HG03378 (cell line): ENCODE measurements around the gene FBRS.
A peak's percentile ranks its signal among the peaks of the same experiment; 100 is the strongest.

Source experiments
- ATAC-seq: cut with Tn5 transposase; IDR thresholded peaks from one replicate; pipeline ENCODE4 v1.9.1; 2021; ENCODE audit warnings: mild to moderate bottlenecking, moderate library complexity; ENCODE audit not compliant: unreplicated experiment

Gene FBRS

DNA sequence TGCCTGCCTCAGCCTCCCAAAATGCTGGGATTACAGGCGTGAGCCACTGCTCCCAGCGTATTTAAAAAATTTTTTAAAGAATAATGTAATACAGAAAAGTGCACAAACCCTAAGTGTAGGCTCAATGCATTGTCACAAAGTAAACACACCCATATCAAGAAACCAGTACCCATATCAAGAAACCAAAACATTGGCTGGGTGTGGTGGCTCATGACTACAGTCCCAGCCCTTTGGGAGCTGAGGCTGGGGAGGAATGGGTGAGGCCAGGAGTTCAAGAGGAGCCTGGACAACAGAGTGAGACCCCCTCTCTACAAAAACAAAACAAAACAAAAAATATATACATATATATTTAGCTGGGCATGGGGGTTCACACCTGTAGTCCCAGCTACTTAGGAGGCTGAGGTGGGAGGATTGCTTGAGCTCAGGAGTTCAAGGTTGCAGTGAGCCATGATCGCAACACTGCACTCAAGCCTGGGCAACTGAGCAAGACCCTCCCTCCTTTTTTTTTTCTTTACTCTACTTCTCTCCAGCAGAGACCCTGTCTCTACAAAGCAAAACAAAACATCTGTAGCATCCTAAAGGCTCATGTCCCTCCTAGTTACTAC, 16.8 kb upstream of the FBRS start:
- no peak for ATAC-seq

DNA sequence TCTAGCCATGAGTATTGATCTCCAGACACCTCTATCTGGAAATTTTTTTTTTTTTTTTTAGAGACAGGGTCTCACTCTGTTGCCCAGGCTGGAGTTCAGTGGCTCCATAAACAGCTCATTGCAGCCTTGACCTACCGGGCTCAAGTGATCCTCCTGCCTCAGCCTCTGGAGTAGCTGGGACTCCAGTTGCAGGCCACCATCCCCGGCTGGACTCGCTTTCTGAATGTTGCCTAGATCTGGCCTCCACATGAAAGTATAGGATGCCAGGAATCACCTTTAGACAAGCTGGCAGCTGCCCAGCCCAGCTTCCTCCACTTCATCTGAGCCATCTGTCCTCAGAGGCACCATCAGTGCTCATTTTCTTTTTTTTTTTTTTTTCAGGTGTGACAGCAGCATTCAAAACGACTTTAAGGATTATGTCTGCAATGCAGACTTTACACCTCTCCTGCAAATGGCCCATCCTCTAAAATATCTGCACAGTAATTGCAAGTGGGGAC, 13.8 kb upstream of the FBRS start:
- no peak for ATAC-seq

DNA sequence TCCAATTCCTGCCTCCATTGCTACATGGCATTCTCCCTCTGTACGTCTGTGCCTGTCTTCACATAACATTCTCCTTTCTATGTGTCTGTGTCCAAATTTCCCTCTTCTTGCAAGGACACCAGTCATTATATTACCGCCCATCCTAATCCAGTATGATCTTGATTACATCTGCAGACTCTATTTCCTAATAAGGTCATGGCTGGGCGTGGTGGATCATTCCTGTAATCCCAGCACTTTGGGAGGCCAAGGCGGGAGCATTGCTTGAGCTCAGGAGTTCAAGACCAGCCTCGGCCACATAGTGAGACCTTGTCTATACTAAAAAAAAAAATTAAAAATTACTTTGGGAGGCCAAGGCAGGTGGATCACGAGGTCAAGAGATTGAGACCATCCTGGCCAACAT, 12.5 kb upstream of the FBRS start:
- no peak for ATAC-seq

DNA sequence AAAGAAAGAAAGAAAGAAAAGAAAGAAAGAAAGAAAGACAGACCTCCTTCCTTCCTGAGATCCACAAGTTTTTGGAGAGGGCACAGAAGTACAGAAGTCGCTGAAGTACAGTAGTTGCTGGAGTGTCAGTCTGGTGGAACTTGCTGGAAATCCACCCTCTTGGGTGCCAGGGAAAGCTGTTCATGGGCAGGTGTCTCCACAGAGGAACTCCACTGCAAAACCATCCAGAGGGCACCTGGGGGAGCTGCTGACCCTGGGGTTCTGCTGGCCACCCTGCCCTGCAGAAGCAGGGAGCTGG, 11.0 kb upstream of the FBRS start:
- ATAC-seq, result no peak

DNA sequence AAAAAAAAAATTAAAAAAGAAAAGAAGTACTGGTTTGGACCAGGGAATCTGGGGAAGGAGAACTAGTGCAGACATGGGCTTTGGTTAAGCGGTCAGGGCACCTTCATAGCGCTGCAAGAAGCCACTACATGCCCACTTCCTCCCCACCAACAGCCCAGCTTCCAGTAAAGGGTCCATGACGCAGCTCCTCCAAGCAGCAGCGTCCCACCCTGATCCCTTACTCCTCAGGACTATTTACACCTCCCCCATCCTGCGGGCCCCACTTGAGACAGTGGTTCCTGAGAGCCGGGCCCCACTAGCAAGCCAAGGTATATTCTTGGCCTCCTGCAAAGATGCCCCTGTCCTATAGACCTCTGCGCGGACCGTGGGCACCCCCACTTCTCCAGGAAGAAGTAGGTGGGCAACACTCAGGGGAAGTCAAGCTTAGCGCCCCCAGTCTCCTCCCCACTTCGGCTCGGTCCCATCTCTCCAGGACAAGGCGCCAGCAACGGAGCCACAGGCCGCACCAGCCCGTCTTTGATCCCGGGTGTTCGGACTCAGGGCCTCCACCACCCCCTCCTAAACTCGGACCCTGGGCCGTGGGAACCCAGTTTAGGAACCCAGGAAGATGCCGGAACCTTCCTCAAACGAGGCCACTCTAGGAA, 8.4 kb upstream of the FBRS start:
- no peak for ATAC-seq

DNA sequence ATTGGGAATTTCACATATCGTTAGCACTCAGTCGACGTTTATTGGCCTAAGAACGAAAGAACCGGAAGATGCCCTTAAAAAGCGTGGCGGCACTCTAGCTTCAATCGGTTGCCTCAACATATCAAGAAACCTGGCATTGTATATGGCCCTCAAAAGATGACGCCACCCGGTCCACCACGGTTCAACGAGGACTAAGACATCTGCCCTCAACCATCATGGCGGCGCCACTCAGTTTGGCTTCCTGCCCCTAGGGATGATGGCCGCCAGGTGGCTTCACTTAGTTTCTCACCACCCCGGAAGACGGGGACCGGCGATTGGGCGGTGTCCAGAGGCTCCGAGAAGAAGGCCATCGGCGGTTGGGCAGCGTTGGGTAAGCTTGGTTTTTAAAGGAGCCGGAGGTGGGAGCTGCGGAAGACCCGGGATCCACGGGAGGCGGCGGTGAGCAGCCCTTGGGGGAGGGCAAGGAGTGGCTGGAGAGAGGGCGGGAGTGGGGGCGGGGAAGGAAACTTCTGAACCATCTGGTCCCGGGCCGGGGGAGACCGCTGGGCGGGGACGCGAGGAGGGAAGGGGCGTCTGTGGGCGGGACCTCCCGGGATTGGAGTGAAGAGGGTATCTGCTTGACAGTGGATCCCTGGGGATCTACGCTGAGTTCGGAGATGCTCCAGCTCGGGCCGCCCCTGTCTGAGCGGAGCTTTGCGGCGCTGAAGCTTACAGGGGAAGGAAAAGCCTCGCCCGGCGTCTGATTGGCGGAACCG, 7.7 kb upstream of the FBRS start, which contains the start of gene PRR14:
Gene PRR14, plus strand, starts transcription at position 592 of the 755 bp plus-strand sequence. CDS start 686 bp downstream, outside the sequence.
- ATAC-seq, result peak; percentile 72

DNA sequence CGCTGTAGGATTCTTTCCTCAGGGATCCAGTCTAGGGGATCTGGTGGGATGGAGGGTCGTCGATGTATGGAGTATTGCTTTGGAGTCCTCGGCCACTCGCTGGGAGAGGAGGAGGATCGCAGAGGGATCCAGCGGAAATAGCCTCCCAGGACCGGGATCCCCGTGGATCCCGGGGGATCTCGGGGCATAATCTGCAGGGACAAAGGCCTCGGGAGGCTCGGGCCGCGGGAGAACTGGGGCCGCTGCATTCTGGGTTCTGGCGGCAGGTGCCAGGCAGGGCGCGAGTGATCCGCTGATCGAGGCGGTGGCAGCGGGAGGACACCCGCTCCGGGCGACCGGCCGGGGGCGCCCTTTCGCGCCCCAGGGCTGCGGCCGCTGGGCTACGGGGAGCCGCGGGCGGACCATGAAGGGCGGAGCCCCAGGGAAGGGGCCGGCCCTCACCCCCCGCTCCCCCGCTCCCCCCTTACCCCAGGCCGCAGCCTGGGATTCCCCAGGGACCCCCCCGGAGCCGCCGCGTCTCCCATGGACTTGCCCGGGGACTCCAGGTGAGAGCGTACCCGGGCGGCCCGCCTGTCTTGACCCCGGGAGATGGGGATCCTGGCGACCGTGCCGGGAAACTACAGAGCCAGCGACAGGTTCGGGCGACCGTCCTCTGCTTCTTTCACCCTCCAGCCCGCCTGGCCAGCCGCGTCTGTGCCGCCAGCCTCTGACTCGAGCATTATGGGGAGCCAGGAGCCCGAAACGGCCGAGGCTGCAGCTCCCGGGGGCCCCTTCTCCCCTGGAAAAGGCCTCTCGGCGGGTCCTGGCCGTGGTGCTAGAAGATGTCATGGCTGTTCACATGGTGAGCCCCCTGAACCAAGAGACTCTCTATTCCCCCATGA, 6.9 kb upstream of the FBRS start:
- peak; percentile 23 for ATAC-seq

DNA sequence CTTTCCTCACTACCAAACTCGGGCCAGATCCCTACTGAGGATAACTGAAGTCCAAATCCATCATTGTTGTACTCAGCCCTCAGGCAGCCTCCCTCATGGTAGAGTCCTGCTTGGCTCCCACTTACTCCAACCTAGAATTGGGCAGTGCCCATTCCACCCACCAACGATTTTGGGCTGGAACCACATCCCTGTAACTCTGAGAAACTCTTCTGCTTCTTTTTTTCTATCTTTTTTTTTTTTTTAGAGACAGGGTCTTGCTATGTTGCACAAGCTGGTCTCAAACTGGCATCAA, 6.3 kb upstream of the FBRS start:
- no peak for ATAC-seq

DNA sequence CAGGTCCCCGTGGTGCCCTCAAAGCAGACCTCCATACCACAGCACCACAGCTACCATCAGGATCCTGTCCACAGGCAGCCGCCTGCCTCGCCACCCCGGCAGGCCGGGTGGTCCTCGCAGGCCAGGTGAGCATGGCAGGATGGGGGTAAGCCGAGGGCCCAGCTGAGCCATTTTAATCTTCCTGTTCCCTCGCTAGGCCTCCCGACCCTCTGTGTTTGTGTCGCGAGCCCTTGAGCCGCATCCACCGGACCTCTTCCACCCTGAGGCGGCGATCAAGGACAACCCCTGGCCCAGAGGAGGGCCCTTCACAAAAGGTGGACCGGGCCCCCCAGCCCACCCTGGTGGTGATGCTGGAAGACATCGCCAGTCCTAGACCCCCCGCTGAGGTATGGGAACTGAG, 5.5 kb upstream of the FBRS start:
- no peak for ATAC-seq

DNA sequence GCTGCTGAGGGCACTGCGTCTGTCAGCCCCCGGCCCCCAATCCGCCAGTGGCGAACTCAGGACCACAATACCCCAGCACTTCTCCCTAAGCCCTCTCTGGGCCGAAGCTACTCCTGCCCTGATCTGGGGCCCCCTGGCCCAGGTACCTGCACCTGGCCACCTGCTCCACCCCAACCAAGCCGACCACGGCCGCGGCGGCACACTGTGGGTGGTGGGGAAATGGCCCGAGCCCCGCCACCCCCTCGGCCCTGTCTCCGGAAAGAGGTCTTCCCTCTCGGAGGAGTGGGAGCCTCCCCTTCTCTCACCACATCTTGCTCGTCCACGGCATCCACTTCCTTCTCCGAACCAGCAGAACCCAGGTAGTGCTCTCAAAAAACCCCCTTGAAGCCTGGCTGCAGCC, 3.4 kb upstream of the FBRS start:
- no peak for ATAC-seq

DNA sequence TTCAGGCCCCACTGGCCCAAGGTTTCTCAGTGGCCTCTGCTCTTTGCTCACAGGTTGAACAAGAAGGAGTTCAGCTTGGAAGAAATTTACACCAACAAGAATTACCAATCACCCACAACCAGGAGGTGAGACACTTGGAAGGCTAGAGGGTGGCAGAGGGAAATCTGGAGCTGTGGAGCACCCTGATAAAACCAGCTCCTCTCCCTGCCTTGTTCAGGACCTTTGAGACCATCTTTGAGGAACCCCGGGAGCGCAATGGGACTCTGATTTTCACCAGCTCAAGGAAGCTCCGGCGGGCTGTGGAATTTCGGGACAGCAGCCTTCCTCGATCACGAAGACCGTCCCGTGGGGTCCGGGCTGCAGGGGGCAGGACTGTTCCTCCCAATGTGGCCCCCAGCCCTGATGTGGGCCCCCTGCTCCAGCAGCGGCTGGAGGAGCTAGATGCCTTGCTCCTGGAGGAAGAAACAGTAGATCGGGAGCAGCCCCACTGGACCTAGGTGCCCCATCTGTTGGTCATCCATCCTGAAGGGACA, 2.4 kb upstream of the FBRS start:
- ATAC-seq, result no peak

DNA sequence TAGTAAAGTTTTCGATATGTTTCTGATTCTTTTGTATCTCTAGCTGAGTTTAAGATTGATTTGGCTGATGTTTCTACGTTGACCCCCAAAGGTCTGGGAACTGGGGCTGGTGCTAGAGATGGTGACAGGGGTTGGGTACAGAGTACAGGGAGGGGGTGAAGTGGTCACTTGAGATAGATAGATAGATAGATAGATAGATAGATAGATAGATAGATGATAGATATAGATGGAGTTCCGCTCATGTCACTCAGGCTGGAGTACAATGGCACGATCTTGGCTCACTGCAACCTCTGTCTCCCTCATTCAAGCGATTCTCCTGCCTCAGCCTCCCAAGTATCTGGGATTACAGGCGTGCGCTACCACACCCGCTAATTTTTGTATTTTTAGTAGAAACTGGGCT, 1.8 kb upstream of the FBRS start:
- ATAC-seq, result no peak

DNA sequence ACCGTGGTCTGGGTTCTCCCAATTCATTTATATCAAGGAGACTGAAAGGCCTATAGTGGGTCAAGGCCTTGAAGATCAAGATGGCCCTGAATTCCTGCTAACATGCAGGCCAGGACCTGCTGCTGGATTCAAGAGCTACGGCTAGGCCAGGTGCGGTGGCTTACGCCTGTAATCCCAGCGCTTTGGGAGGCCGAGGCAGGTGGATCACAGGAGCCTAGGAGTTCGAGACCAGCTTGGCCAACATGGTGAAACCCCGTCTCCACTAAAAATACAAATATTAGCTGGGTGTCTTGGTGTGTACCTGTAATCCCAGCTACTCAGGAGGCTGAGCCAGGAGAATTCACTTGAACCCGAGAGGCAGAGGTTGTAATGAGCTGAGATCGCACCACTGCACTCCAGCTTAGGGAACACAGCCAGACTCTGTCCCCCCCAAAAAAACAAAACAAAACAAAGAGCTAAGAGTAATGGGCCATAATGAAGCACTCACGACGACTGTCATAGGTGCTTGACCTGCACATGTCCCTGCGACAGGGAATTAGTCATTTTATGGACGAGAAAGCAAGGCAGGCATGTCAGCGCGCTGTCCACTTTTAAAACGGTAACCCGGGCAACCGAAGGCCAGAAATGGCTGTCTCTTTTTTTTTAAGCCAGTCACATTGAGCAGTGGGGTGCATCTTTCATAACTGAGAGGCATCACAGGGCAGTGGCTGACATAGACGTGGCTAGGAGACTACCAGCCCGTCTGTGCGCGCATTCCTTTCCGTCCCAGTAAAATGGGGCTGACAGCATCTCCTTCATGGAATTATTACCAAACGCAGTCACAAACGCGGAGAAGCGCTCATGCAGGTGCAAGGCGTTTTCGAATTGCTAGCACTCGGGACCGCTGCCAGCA, 1.0 kb upstream of the FBRS start:
- no peak for ATAC-seq

DNA sequence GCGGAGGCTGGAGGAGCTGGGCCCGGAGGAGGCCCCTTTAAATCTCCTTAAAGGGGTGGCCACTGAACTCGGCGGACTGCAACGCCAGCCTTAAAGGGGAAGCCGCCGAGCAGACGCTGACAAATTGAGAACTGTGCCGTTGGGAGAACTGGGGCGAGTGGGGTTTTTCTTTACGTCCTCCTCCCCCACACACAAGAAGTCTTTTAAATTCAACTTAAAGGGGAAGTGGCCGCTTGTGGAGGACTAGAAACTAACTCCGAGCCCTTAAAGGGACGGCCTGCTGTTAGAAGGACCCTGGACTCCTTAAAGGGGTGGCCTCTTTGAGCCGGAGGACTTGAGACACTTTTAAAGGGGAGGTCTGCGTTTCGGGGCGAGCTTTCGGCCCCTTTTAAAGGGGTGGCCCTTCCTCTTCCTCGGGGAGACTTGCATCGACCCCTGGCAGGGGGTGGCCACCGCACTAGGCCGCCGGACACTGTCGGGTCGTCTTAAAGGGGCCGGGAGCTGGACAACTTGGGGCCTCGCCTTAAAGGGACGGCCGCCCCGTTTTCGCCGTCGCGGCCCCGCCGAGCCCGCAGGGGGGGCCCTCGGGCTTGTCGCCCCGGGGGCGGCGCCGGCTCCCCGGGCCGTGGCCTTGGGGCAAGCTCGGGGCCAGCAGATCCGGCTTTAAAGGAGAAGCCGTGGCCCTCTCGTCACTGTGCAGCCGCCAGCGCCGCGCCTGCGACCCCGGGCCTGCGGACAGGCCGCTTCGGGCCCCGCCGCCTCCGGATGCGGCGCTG, 688 bp downstream of the FBRS start:
- peak; percentile 39 for ATAC-seq

DNA sequence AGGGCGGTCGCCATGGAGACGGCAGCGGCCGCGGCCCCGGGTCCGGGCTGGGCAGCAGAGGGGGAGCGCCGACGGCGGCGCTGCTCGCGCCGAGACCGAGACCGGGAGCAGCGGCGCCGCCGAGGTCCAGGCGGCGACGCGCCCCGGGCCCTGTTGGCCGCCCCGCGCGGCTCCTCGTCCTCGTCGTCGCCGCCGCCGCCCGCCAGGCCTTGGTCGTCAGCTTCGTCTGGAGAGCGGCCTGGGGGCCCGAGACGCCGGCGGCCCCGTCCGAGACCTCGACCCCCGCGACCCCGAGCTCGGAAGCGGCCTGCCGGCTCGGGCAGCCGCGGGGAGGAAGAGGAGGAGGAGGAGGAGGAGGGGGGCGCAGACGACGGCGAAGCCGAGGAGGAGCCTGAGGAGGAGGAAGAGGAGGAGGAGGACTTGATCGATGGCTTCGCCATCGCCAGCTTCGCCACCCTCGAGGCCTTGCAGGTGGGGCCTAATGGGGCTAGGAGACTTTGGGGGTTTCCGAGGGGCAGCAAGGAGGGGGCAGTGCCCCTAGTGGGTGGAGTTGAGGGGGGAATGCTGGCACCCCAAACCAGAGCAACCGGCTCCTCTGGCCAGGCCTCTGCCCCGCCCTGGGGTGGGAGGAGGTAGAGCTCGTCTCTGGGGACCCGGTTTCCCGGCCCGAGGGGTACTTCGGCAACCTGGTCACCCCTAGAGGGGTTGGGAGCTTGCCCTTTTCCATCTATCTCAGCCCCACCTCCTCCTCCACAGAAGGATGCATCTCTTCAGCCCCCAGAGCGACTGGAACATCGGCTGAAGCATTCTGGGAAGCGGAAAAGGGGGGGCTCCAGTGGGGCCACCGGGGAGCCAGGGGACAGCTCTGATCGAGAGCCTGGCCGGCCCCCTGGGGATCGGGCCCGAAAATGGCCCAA, 1.5 kb downstream of the FBRS start:
- ATAC-seq, result no peak

DNA sequence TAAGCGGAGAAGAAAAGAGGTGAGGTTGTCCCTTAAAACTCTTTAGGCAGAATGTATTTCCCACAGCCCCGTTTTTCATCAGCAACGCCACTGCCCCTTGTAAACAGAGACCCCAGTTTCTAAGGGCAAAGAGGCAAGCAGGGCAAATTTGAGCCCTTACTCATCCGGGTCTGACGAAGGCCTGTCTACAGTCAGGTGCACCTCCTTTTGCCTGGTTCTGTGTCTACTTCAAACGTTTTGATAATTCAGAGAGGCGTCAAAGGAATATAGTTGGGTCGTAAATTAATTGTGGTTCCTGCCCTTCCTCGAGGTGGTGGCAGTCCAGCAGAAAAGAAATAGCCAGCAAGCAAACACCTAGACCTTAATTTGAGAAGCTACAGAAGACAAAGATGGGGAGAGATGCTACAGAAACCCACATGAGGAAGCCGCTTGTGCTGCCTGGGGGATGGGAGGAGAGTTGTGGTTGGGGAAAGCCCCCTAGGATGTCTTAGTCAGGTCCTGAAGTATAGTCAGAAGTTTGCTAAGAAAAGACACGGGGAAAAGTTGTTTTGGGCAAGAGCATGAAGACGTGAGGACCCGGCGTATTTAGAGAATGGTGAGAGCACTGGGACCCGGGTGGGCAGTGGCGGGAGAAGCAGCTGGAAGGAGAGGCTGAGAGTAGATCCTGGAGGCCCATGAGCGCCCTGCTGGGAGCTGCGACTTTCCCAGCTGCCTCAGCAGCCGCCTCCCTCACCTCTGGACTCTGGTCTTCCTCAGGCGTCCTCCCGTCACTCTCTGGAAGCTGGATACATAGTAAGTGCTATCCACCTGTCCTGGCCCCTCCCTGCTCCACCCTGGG, 2.4 kb downstream of the FBRS start:
- ATAC-seq, result no peak

DNA sequence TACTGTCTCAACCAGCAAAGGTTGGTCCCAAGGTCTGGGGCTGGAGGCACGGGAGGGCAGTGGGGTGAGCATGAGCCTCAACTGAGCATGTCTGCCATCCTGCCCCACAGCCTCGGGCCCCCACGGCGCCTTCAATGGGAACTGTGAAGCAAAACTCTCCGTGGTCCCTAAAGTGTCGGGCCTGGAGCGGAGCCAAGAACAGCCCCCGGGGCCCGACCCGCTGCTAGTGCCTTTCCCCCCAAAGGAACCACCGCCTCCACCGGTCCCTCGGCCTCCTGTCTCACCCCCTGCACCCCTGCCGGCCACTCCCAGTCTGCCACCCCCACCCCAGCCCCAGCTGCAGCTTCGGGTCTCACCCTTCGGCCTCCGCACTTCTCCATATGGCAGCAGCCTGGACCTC, 4.2 kb downstream of the FBRS start:
- ATAC-seq, result no peak

DNA sequence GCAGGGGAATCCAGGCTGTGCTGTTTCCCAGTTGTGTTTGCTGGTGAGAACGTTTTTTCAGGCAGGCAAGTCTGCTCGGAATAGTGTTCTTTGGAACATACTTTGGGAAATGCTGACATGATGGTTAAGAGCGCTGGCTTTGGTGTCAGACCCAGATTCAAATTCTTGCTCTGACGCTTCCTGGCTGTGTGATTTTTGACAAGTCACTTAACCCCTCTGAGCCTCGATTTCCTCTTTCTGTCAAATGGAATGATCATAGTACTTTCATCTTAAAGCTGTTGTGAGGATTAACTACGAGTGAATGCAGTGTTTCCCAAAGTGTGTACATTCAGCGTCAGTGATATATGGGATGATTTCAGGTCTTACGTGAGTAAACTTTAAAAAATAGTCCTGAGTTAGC, 4.8 kb downstream of the FBRS start:
- ATAC-seq, result no peak
